Iris pigment epithelial cell (primary cell): ENCODE results near the gene HTR7.

Experiments used
- DNase-seq: peaks from one replicate; pipeline ENCODE4 v3.0.0-alpha.2; 2011; ENCODE audit warnings: low read depth

Gene HTR7

DNA sequence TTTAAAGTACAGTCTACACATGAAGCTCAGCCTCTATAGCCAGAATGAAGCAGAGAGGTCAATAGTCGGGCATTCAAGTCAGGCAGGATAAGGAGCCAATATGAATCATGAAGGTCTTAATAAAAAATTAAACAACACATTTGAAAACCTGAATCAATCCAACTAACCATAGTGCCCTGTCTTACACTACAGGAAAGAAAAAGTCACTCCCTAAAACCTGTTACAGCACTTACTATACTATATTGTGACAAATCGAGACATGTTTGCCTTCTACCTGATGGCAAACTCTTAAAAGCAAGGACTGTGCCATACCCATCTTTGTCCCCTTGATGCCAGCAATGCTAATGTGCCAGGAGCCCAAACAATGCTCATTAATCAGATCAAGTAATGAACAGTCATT lies 117.6 kb downstream of the HTR7 start:
- no peak for DNase-seq

DNA sequence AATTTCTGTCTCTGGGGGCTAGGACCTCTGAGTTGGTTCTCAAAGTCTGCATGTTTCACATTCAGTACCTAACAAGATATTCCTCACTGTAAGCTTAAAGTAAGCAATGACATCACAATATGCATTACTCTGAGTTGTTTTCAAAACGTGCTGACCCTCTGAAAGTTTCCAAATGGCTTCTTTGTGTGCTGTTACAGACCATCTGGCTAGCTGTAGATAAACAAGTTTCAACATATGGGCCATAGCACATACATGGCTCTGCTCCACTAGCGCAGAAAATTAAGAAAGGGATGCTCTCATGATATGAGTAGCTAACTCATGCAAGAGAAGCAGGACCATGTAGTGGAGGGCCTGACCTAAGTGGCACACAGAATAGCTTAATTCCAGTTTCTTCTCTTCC lies 119.0 kb downstream of the HTR7 start:
- DNase-seq, result peak; percentile 59

DNA sequence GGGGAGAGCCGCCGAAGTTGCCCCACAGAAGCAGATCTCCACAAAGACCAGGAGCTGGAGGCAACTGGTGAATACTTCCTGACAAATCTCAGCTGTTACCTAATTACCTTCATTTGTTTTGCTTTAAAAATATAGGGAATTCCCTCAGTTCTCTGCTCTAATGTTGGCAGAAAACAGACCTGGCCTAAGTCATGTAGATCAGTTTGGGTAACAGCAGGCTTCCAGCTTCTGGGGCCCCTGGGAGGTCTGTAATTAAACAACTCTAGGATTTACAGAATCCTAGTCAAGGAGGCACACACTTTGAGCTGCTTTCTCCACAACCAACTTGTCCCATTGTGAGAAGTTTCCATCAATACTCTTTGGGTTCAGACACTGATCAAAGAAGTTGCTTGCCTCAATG lies 123.4 kb downstream of the HTR7 start:
- DNase-seq, result no peak

DNA sequence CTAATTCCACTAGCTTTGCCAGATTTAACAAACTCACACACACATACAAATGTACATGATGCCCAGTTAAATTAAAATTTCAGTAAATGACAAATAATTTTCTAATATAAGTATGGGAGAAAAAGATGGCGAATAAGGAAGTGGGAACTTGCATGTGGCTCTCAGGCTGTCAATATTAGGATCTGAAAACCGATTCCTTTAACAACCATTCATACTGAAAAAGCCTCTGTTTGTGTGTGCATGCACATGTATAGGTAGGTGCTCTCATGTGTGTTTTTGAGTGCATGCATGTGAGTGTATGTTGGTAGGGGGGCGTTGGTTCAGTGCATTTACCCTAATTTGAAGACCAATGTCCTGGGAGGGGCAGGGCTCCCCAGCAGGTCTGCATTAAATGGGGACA lies 125.3 kb downstream of the HTR7 start:
- DNase-seq, result no peak

DNA sequence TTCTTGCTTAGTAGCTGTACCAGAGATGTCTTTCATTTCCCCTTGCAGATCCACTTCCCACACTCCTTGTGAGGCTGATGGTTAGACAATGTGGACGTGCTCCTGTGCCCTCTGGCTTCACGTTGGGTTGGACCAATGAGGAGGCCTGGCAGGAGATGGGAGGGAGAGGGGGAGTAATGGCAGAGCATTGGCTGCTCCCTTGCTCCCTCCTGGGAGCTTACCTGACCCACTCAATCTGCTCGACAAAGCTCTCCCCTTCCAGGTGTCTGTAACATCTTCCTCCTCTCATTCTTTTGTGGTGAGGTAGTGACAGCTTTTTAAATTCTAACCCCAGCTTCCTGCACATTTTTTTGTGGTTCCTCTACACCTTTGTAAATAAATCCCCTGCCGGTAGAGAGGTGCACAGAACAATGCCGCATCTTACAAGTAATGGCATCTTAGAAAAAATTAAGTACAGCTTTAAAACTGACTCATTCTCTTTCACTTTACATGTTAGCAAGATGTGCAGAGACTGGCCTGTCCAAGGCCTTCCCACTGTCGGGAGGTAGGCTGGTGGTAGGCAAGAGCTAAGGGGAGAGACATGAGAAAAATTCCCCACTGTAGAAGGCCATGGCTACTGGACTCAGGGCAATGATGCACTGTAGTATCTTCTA lies 134.3 kb downstream of the HTR7 start:
- DNase-seq, result no peak

DNA sequence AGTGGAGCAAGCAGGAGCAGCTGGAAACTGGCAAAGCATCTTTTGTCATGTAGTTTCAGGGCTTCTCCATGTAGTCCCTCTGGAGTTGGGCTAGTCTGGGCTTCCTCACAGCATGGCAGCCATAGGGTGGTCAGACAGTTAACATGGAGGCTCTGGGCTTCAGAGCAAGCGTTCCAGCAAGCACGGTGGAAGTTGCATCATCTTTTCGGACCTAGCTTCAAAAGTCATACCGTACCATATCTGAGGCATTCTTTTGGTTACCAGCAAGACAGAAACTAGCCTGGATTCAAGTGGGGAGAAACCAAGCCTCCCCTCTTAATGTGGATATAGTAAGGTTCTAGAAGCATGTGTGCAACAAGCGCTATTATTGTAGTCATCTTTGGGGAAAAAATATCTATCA lies 135.0 kb downstream of the HTR7 start:
- DNase-seq, result no peak

DNA sequence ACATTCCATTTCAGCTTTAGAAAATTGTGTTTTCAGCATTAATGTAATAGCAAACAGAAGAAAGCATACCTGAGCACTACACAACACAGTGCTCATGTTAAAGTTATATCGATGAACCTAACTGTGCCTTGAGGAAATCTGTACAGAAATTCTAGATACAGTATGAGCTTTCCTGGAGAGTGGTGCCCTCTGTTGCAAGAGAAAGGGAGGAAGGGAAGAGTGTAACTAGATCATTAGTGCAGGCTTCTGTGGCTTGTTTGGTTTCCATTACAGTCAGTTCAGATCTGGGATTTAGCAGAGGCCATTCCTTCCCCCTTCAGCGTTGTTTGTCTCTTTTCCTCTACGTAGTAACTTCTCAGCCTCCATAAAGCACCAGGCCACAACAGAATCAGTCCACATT lies 139.7 kb downstream of the HTR7 start:
- DNase-seq, result peak; percentile 26

DNA sequence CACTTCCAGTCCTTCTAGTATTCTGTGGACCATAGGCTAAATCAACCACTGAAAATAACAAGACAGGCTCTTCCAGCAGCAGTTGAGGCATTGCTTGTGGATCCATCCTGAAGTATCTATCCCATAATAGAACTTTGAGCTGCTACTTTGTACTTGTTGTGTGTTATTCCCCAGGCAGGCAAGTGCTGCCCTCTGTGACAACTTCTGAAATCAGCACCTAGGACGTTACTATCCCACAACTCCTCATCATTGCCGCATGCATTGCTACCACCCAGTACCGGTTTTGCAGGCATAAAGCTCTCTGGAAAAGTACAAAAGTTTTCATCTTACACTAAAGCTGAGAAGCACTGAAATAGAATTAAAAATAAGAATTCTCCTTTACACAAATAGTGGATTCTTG lies 145.3 kb downstream of the HTR7 start:
- no peak for DNase-seq

DNA sequence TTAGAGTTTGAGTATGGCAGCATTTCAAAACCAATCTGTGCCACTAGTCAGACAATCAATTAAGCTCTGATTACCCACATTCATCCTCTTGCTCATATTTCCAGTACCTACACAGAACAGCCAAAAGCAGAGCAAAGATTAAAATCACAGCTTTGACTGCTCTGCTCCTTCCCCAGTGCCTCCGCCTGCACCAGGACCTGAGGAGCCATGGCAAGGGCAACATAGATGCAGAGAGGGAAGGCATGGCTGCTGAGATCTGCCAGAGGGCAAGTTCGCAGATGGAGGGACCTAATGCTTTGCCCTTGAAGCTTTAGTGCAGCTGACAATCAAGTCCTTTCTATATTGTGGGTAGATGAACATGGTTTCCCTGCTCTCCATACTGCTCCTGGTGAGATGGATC lies 148.1 kb downstream of the HTR7 start:
- no peak for DNase-seq

DNA sequence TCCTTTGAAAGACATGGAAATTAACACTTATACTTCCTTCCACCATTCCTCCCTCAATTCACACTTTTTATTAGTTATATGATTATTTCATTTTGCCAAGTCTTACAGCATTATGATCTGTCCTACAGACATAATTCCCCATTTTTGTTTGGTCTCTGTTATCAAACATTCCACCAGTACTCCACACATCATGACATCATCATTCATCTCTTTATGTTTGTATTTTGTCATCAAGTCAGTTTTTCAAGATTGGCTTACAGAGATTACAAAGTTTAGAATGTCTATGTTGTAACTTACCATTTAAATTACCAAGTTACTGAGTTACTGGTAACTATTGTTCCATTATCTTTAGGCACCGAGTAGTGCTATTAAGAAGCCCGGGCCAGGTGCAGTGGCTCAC lies 150.2 kb downstream of the HTR7 start:
- no peak for DNase-seq

DNA sequence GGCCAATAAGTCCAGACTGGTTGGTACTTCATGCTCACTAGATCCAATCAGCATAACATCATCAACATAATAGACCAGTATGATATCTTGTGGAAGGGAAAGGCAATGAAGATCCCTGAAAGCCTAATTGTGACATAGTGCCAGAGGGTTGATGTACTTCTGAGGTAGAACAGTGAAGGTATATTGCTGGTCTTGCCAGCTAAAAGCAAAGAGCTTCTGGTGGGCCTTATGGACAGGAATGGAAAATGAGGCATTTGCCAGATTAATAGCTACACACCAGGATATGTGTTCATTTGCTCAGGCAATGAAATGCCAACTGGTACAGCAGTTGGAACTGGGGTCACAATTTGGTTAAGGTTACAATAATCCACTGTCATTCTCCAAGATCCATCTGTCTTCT lies 156.4 kb downstream of the HTR7 start:
- DNase-seq, result no peak

DNA sequence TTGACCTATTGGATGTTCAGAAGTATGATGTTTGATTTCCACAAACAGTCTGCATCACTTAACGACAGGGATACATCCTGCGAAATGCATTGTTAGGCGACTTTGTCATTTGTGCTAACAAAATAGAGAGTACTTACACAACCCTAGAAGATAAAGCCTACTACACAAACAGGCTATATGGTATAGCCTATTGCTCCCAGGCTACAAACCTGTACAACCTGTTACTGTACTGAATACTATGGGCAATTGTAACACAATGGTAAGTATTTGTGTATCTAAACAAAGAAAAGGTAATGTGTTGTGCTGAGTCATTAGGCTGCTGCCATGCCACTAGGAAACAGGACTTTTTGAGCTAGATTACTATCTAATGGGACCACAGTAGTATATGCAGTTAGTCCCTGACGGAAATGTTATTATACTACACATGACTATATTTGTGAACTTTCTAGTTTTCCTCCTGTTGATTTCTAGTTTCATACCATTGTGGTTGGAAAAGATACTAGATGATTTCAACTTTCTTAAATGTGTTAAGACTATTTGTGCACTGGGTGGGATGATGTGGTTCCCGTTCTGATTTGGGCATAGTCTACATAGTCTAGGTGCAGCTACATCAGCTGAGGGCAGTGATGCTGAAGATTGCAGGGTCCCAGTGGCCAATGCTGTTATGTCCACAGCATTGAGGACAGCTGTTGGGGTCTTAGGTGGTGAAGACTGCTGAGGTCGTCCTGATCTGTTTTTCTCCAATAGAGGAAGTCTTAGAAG lies 161.7 kb downstream of the HTR7 start:
- no peak for DNase-seq
